Gastrocnemius medialis (tissue), 4 donors: ENCODE results near the gene TBC1D32. TPM values are rescaled to one million over a fixed set of nuclear protein-coding genes. Genes with fewer than 3 reads are reported as not detected.

Experiments used
- ATAC-seq, 2 donors: fragments of 150-250 bp; one replicate each; pipeline ENCODE4 v1.9.1; 2016
- DNase-seq, 2 donors: peaks; one replicate each; pipeline ENCODE4 v3.0.0-alpha.2; 2019
- H3K27ac ChIP-seq, 4 donors: fragments of 200-600 bp; sonication (generic); 1 replicate in 1 of 4; 2 replicates in 3 of 4; pipeline ENCODE4 v1.5.1; 2016 to 2018; ENCODE audit warnings: mild to moderate bottlenecking in 2 of 4, moderate library complexity in 1 of 4
- H3K27me3 ChIP-seq, 3 donors: fragments of 200-600 bp; sonication (generic) in 2 of 3; 1 replicate in 1 of 3; 2 replicates in 2 of 3; pipeline versions ENCODE4 v1.5.1 to v1.6.0; 2016 to 2019; ENCODE audit warnings: mild to moderate bottlenecking in 1 of 3, moderate library complexity in 1 of 3
- H3K36me3 ChIP-seq, 2 donors: fragments of 200-600 bp; sonication (generic) in 1 of 2; one replicate each; pipeline ENCODE4 v1.5.1; 2017 to 2018
- H3K4me1 ChIP-seq, 2 donors: fragments of 200-600 bp; sonication (generic) in 1 of 2; one replicate each; pipeline ENCODE4 v1.5.1; 2016 to 2017; ENCODE audit warnings: mild to moderate bottlenecking in 2 of 2
- H3K4me3 ChIP-seq, 4 donors: fragments of 200-600 bp; sonication (generic) in 3 of 4; 1 replicate in 1 of 4; 2 replicates in 3 of 4; pipeline ENCODE4 v1.5.1; 2016 to 2019; ENCODE audit warnings: mild to moderate bottlenecking in 2 of 4
- H3K9me3 ChIP-seq, 3 donors: fragments of 200-600 bp; sonication (generic) in 2 of 3; 1 replicate in 1 of 3; 2 replicates in 2 of 3; pipeline ENCODE4 v1.5.1; 2016 to 2019
- CTCF ChIP-seq, 5 experiments: fragments of 450-650 bp in 3 of 5; fragments of 200-600 bp in 2 of 5; sonication (generic) in 2 of 5; IDR thresholded peaks in 4 of 5; conservative IDR thresholded peaks in 1 of 5; 1 replicate in 4 of 5; 2 replicates in 1 of 5; pipeline ENCODE4 v1.5.1; 2016 to 2019; ENCODE audit warnings: antibody characterized with exemption in 5 of 5, mild to moderate bottlenecking in 3 of 5, moderate library complexity in 3 of 5
- POLR2A ChIP-seq, 2 donors: fragments of 450-650 bp; IDR thresholded peaks; one replicate each; pipeline ENCODE4 v1.6.1; 2017; ENCODE audit warnings: antibody characterized with exemption in 2 of 2, mild to moderate bottlenecking in 2 of 2, moderate library complexity in 2 of 2
- in situ Hi-C, 4 donors: fragments of 200-750 bp; cut with MboI; loops; one replicate each; pipeline versions ENCODE4 v1.15.0 to v1.8.0; 2017; ENCODE audit warnings: low sequenced_read_pairs in 4 of 4
- intact Hi-C: fragments of 100-400 bp; cut with DNase I; formaldehyde crosslinking; loops from one replicate; pipeline ENCODE4 v1.15.1; 2023; ENCODE audit warnings: low total_unique reads
- total RNA-seq, 4 donors: library from RNA; depleted of rRNA; stranded (reverse); fragments of >200 nt; gene quantifications; one replicate each; pipeline versions ENCODE4 v1.1.0 to v1.2.3, GENCODE V29; 2016

The TBC1D32 gene
- total RNA-seq, 4 donors from 2014 or later = 0.07 to 1.2 (median 0.43) TPM

- ATAC-seq = no peak
Observed at GRCh38 chr6:121135425-121135824, 198.9 kb downstream of the TBC1D32 start.

GRCh38 chr6:121134922-121135321 is 199.4 kb downstream of the TBC1D32 start:
- H3K9me3 ChIP-seq = no peaks in the 10 kb centered on the region
- H3K27me3 ChIP-seq = no peaks in the 10 kb centered on the region
- in situ Hi-C loops = no loop called here
- no peak overlapping the region for H3K27ac ChIP-seq
- DNase-seq = no peak
- ATAC-seq = no peak
- intact Hi-C loops = no loop called here
- H3K4me1 ChIP-seq = no peaks in the 10 kb centered on the region
- no peaks in the 10 kb centered on the region for H3K36me3 ChIP-seq
- H3K4me3 ChIP-seq = no peak overlapping the region
- TF ChIP-seq CTCF (IDR thresholded peaks at IDR 0.05 in 4 of 5, conservative IDR thresholded peaks at IDR 0.05 in 1 of 5) (no peak), POLR2A (IDR thresholded peaks at IDR 0.05) (no peak)

More at GRCh38 chr6:121135425-121135824, 198.9 kb downstream of the TBC1D32 start:
- TF ChIP-seq CTCF (IDR thresholded peaks at IDR 0.05 in 4 of 5, conservative IDR thresholded peaks at IDR 0.05 in 1 of 5) (no peak), POLR2A (IDR thresholded peaks at IDR 0.05) (no peak)
- Histone ChIP-seq H3K9me3 (no peaks in the 10 kb centered on the region), H3K36me3 (no peaks in the 10 kb centered on the region), H3K4me3 (no peak overlapping the region), H3K27ac (no peak overlapping the region), H3K27me3 (no peaks in the 10 kb centered on the region), H3K4me1 (no peaks in the 10 kb centered on the region)
- in situ Hi-C loops = no loop called here
- DNase-seq = no peak
- intact Hi-C loops = no loop called here

GRCh38 chr6:121124600-121124999 is 209.7 kb downstream of the TBC1D32 start:
- Histone ChIP-seq H3K36me3 (no peaks in the 10 kb centered on the region), H3K27me3 (no peaks in the 10 kb centered on the region), H3K4me1 (no peaks in the 10 kb centered on the region), H3K4me3 (no peak overlapping the region), H3K27ac (no peak overlapping the region), H3K9me3 (peaks cover 0 to 10% (median 9%) of the 10 kb centered on the region in 3 donors)
- intact Hi-C loops = no loop called here
- DNase-seq (no peak), ATAC-seq (no peak)
- TF ChIP-seq POLR2A (IDR thresholded peaks at IDR 0.05) (no peak), CTCF (IDR thresholded peaks at IDR 0.05 in 4 of 5, conservative IDR thresholded peaks at IDR 0.05 in 1 of 5) (no peak)
- in situ Hi-C loops = no loop called here

GRCh38 chr6:121112356-121112755 is 221.9 kb downstream of the TBC1D32 start:
- ATAC-seq (no peak), DNase-seq (no peak)
- H3K27ac ChIP-seq = no peak overlapping the region
- no peaks in the 10 kb centered on the region for H3K27me3 ChIP-seq
- TF ChIP-seq POLR2A (IDR thresholded peaks at IDR 0.05) = no peak
- TF ChIP-seq CTCF (IDR thresholded peaks at IDR 0.05 in 4 of 5, conservative IDR thresholded peaks at IDR 0.05 in 1 of 5) = no peak
- no peaks in the 10 kb centered on the region for H3K4me1 ChIP-seq
- no peaks in the 10 kb centered on the region for H3K36me3 ChIP-seq
- in situ Hi-C loops = no loop called here
- no peaks in the 10 kb centered on the region for H3K9me3 ChIP-seq
- no peak overlapping the region for H3K4me3 ChIP-seq
- intact Hi-C loops = no loop called here

GRCh38 chr6:121110733-121111132 is 223.5 kb downstream of the TBC1D32 start:
- Histone ChIP-seq H3K27me3 (no peaks in the 10 kb centered on the region), H3K9me3 (no peaks in the 10 kb centered on the region), H3K36me3 (no peaks in the 10 kb centered on the region), H3K27ac (no peak overlapping the region), H3K4me1 (no peaks in the 10 kb centered on the region), H3K4me3 (no peak overlapping the region)
- ATAC-seq (no peak), DNase-seq (no peak)
- intact Hi-C loops (no loop called here), in situ Hi-C loops (no loop called here)
- TF ChIP-seq CTCF (IDR thresholded peaks at IDR 0.05 in 4 of 5, conservative IDR thresholded peaks at IDR 0.05 in 1 of 5) (no peak), POLR2A (IDR thresholded peaks at IDR 0.05) (no peak)
